Upper lobe of right lung (tissue), 1 donor: ENCODE results near the gene ABCC1. TPM values are rescaled to one million over a fixed set of nuclear protein-coding genes. Genes with fewer than 3 reads are reported as not detected.

ENCODE experiments used
- ATAC-seq: fragments of 200-7000 bp; cut with Tn5 transposase; one replicate; pipeline ENCODE4 v1.9.1; 2020; ENCODE audit warnings: mild to moderate bottlenecking, moderate library complexity
- DNase-seq: peaks from one replicate; pipeline ENCODE4 v3.0.0-alpha.2; 2020
- H3K27ac ChIP-seq: fragments of 200-600 bp; one replicate; pipeline ENCODE4 v1.8.0; 2022
- H3K27me3 ChIP-seq: fragments of 200-600 bp; one replicate; pipeline ENCODE4 v1.8.0; 2022; ENCODE audit warnings: mild to moderate bottlenecking
- H3K36me3 ChIP-seq: fragments of 200-600 bp; one replicate; pipeline ENCODE4 v1.8.0; 2022
- H3K4me1 ChIP-seq: fragments of 200-600 bp; one replicate; pipeline ENCODE4 v1.8.0; 2022
- H3K4me3 ChIP-seq: fragments of 200-600 bp; one replicate; pipeline ENCODE4 v1.8.0; 2022; ENCODE audit warnings: mild to moderate bottlenecking
- H3K9me3 ChIP-seq: fragments of 200-600 bp; one replicate; pipeline ENCODE4 v1.8.0; 2022
- CTCF ChIP-seq: fragments of 200-600 bp; IDR thresholded peaks from one replicate; pipeline ENCODE4 v1.8.0; 2022; ENCODE audit warnings: antibody characterized with exemption
- intact Hi-C: fragments of 100-400 bp; cut with DNase I; formaldehyde crosslinking; loops from one replicate; pipeline ENCODE4 v1.11.0; 2022
- total RNA-seq: library from RNA; stranded (reverse); fragmentation: NEBNext Ultra II Directional; extraction: Animal tissue kit (Norgen Biotek cat#: 25700); gene quantifications from one replicate; pipeline ENCODE4 v1.2.1, GENCODE V29; 2021
- donor health status: DM: no; HTN: yes; CAD: no; lungs with severe emphysema.

The ABCC1 gene
- total RNA-seq, 1 donor from 2014 or later = 50.6 TPM

- Histone ChIP-seq H3K4me3 (no peak overlapping the region), H3K4me1 (no peaks in the 10 kb centered on the region), H3K27me3 (no peaks in the 10 kb centered on the region), H3K36me3 (peaks cover 68% of the 10 kb centered on the region), H3K27ac (no peak overlapping the region), H3K9me3 (no peaks in the 10 kb centered on the region)
- no peak for TF ChIP-seq CTCF
- intact Hi-C loops = no loop called here
- DNase-seq (no peak), ATAC-seq (no peak)
These were observed 191.7 kb downstream of the ABCC1 start for GRCh38 chr16:16141141-16141540.

- H3K4me1 ChIP-seq = no peaks in the 10 kb centered on the region
- TF ChIP-seq CTCF = no peak
- intact Hi-C loops = no loop called here
- ATAC-seq (no peak), DNase-seq (no peak)
- H3K9me3 ChIP-seq = no peaks in the 10 kb centered on the region
- no peak overlapping the region for H3K27ac ChIP-seq
- peaks cover 60% of the 10 kb centered on the region for H3K36me3 ChIP-seq
- H3K4me3 ChIP-seq = no peak overlapping the region
- no peaks in the 10 kb centered on the region for H3K27me3 ChIP-seq
These were observed 192.5 kb downstream of the ABCC1 start for GRCh38 chr16:16141784-16142396.

GRCh38 chr16:16143038-16143763 lies 193.8 kb downstream of the ABCC1 start:
- Histone ChIP-seq H3K9me3 (no peaks in the 10 kb centered on the region), H3K4me1 (no peaks in the 10 kb centered on the region), H3K27ac (no peak overlapping the region), H3K36me3 (peaks cover 47% of the 10 kb centered on the region), H3K4me3 (no peak overlapping the region), H3K27me3 (no peaks in the 10 kb centered on the region)
- intact Hi-C loops = no loop called here
- TF ChIP-seq CTCF = no peak
- ATAC-seq (peak; percentile 35), DNase-seq (no peak)

GRCh38 chr16:16143931-16144330 lies 194.5 kb downstream of the ABCC1 start:
- no peaks in the 10 kb centered on the region for H3K9me3 ChIP-seq
- no peak for TF ChIP-seq CTCF
- no peaks in the 10 kb centered on the region for H3K4me1 ChIP-seq
- no peak overlapping the region for H3K4me3 ChIP-seq
- no peak for DNase-seq
- H3K27ac ChIP-seq = no peak overlapping the region
- intact Hi-C loops = no loop called here
- no peaks in the 10 kb centered on the region for H3K27me3 ChIP-seq
- ATAC-seq = no peak
- H3K36me3 ChIP-seq = peaks cover 40% of the 10 kb centered on the region

- H3K27ac ChIP-seq = no peak overlapping the region
- H3K27me3 ChIP-seq = no peaks in the 10 kb centered on the region
- no peaks in the 10 kb centered on the region for H3K9me3 ChIP-seq
- peaks cover 35% of the 10 kb centered on the region for H3K36me3 ChIP-seq
- no peak for DNase-seq
- intact Hi-C loops = no loop called here
- TF ChIP-seq CTCF = no peak
- H3K4me1 ChIP-seq = no peaks in the 10 kb centered on the region
- no peak overlapping the region for H3K4me3 ChIP-seq
- no peak for ATAC-seq
These were observed 195.0 kb downstream of the ABCC1 start for GRCh38 chr16:16144416-16144815.
